B cell (primary cell): ENCODE measurements around the gene PITRM1. TPM values are rescaled to one million over a fixed set of nuclear protein-coding genes. Genes with fewer than 3 reads are reported as not detected.

Experiments
- ATAC-seq: fragments of 200-7000 bp; cut with Tn5 transposase; one replicate; pipeline ENCODE4 v1.10.0; 2021; ENCODE audit warnings: low read depth, mild to moderate bottlenecking, moderate number of reproducible peaks, moderate library complexity
- CTCF ChIA-PET: fragments of 350-600 bp; sonication (Branson Sonifier 250); formaldehyde crosslinking; loops from one replicate; lab custom pipeline; 2021; ENCODE audit warnings: antibody characterized with exemption, inconsistent platforms; lab: Charles Lee
- POLR2A ChIA-PET: fragments of 350-600 bp; sonication (Branson Sonifier 250); formaldehyde crosslinking; loops from one replicate; lab custom pipeline; 2021; ENCODE audit warnings: antibody characterized with exemption; lab: Charles Lee
- DNase-seq: peaks from one replicate; pipeline ENCODE4 v3.0.0; 2013
- H2AFZ ChIP-seq: 2 replicates; pipeline ENCODE4 v1.6.1; 2012; ENCODE audit warnings: mild to moderate bottlenecking, low read depth, low read length; ENCODE audit not compliant: insufficient read depth, poor library complexity, severe bottlenecking
- H3K27ac ChIP-seq, 2 donors: 1 replicate in 1 of 2; 2 replicates in 1 of 2; pipeline ENCODE4 v1.5.1; 2012 to 2013; ENCODE audit warnings: low read length in 2 of 2, mild to moderate bottlenecking in 2 of 2, moderate library complexity in 1 of 2
- H3K27me3 ChIP-seq, 4 experiments: fragments of 200-600 bp in 1 of 4; sonication (generic) in 1 of 4; replicated peaks in 1 of 4; 1 replicate in 2 of 4; 2 replicates in 2 of 4; pipeline versions ENCODE4 v1.6.1 to v1.7.0; 2013 to 2016; ENCODE audit warnings: low read length in 3 of 4, mild to moderate bottlenecking in 2 of 4, mixed read lengths in 1 of 4, moderate library complexity in 1 of 4; ENCODE audit not compliant: insufficient read depth in 4 of 4, control insufficient read depth in 3 of 4; ENCODE audit errors: control extremely low read depth in 1 of 4
- H3K36me3 ChIP-seq, 2 experiments: replicated peaks in 1 of 2; 1 replicate in 1 of 2; 2 replicates in 1 of 2; pipeline versions ENCODE4 v1.6.1 to v1.7.1; 2013; ENCODE audit warnings: low read length in 1 of 2; ENCODE audit not compliant: insufficient read depth in 2 of 2, control insufficient read depth in 1 of 2; ENCODE audit errors: control extremely low read depth in 1 of 2, extremely low read depth in 1 of 2
- H3K4me1 ChIP-seq, 2 donors: fragments of 200-600 bp in 1 of 2; sonication (generic) in 1 of 2; 1 replicate in 1 of 2; 2 replicates in 1 of 2; pipeline versions ENCODE4 v1.5.1 to v1.6.1; 2013 to 2017; ENCODE audit warnings: low read length in 2 of 2; ENCODE audit not compliant: control insufficient read depth in 2 of 2, insufficient read depth in 2 of 2
- H3K4me2 ChIP-seq: replicated peaks from 2 replicates; pipeline ENCODE3; 2012; ENCODE audit warnings: mild to moderate bottlenecking, low read depth, low read length; ENCODE audit not compliant: poor library complexity, severe bottlenecking
- H3K4me3 ChIP-seq, 5 experiments: fragments of 200-600 bp in 1 of 5; sonication (generic) in 1 of 5; 1 replicate in 3 of 5; 2 replicates in 2 of 5; pipeline versions ENCODE4 v1.5.1 to v1.7.0; 2011 to 2016; ENCODE audit warnings: low read length in 4 of 5, mild to moderate bottlenecking in 4 of 5, low read depth in 2 of 5, control low read depth in 1 of 5, moderate library complexity in 1 of 5; ENCODE audit not compliant: insufficient read depth in 1 of 5; ENCODE audit errors: control extremely low read depth in 1 of 5, extremely low read depth in 1 of 5
- H3K79me2 ChIP-seq: fragments of 200-600 bp; sonication (generic); one replicate; pipeline ENCODE4 v1.6.0; 2016; ENCODE audit warnings: low read length; ENCODE audit not compliant: control insufficient read depth, insufficient read depth
- H3K9ac ChIP-seq: fragments of 200-600 bp; sonication (generic); 2 replicates; pipeline ENCODE4 v1.6.1; 2017; ENCODE audit warnings: mild to moderate bottlenecking, low read length, moderate library complexity
- H3K9me3 ChIP-seq, 3 donors: one replicate each; pipeline versions ENCODE4 v1.6.1 to v1.7.1; 2013; ENCODE audit warnings: low read length in 2 of 3; ENCODE audit not compliant: control insufficient read depth in 2 of 3, insufficient read depth in 1 of 3; ENCODE audit errors: control extremely low read depth in 1 of 3
- H4K20me1 ChIP-seq: 2 replicates; pipeline ENCODE4 v1.6.0; 2012; ENCODE audit warnings: mild to moderate bottlenecking, low read length; ENCODE audit not compliant: insufficient read depth, control insufficient read depth, poor library complexity, severe bottlenecking
- H3K27ac Mint-ChIP-seq: one replicate; pipeline ENCODE4 v1.8.0; 2021; ENCODE audit warnings: mixed read lengths
- H3K27me3 Mint-ChIP-seq: one replicate; pipeline ENCODE4 v1.8.0; 2021; ENCODE audit warnings: mixed read lengths
- H3K4me1 Mint-ChIP-seq: one replicate; pipeline ENCODE4 v1.8.0; 2021; ENCODE audit warnings: mixed read lengths
- H3K4me3 Mint-ChIP-seq: one replicate; pipeline ENCODE4 v1.8.0; 2021; ENCODE audit warnings: mixed read lengths
- H3K9me3 Mint-ChIP-seq: one replicate; pipeline ENCODE4 v1.8.0; 2022; ENCODE audit warnings: mixed read lengths; ENCODE audit not compliant: insufficient read depth
- EZH2 ChIP-seq: IDR thresholded peaks from 2 replicates; pipeline ENCODE4 v1.6.1; 2012; ENCODE audit warnings: borderline replicate concordance, low read depth, mild to moderate bottlenecking, moderate library complexity, low read length; ENCODE audit not compliant: insufficient read depth, poor library complexity, severe bottlenecking
- WGBS: methylation state at CpG from one replicate; pipeline ENCODE4 v1.1.5; 2013; ENCODE audit warnings: missing lambda C conversion rate; ENCODE audit not compliant: insufficient coverage; 5-methylcytosine and 5-hydroxymethylcytosine counted together
- intact Hi-C: fragments of 100-400 bp; cut with micrococcal nuclease; formaldehyde crosslinking; loops from one replicate; pipeline ENCODE4 v1.10.0; 2022
- polyA plus RNA-seq: library from polyadenylated mRNA; depleted of rRNA; stranded (reverse); fragments of >200 nt; gene quantifications from 2 replicates; pipeline ENCODE4 v1.2.3, GENCODE V29; 2012
- total RNA-seq, 2 donors: library from RNA; stranded (reverse); fragments of 120-200 nt in 1 of 2; gene quantifications; 1 replicate in 1 of 2; 2 replicates in 1 of 2; pipeline versions ENCODE4 v1.2.3 to v1.2.4, GENCODE V29; 2013 to 2022
- TF ChIP-seq, protein P1 (sequence below): fragments of 200-600 bp; IDR thresholded peaks from one replicate; pipeline ENCODE4 v1.8.0; 2022; ENCODE audit warnings: antibody characterized with exemption, mild to moderate bottlenecking

The PITRM1 gene
- total and polyA plus RNA-seq, 2 donors (not counting 1 experiment from before 2014, with no cell fraction given): 50.7 to 71.1 TPM

- H2AFZ ChIP-seq: no peak overlapping the region
- intact Hi-C loops: no loop called here
- H3K4me1 Mint-ChIP-seq: no peaks in the 10 kb centered on the region
- 94% methylated on average over 27 of the region's 28 CpGs for WGBS
- no peaks in the 10 kb centered on the region for H3K27me3 Mint-ChIP-seq
- H4K20me1 ChIP-seq: no peaks in the 10 kb centered on the region
- H3K9me3 Mint-ChIP-seq: no peaks in the 10 kb centered on the region
- no peaks in the 10 kb centered on the region for H3K79me2 ChIP-seq
- no peak overlapping the region for H3K27ac Mint-ChIP-seq
- no peak overlapping the region for H3K4me3 ChIP-seq
- TF ChIP-seq EZH2: no peak
- TF ChIP-seq, protein P1, sequence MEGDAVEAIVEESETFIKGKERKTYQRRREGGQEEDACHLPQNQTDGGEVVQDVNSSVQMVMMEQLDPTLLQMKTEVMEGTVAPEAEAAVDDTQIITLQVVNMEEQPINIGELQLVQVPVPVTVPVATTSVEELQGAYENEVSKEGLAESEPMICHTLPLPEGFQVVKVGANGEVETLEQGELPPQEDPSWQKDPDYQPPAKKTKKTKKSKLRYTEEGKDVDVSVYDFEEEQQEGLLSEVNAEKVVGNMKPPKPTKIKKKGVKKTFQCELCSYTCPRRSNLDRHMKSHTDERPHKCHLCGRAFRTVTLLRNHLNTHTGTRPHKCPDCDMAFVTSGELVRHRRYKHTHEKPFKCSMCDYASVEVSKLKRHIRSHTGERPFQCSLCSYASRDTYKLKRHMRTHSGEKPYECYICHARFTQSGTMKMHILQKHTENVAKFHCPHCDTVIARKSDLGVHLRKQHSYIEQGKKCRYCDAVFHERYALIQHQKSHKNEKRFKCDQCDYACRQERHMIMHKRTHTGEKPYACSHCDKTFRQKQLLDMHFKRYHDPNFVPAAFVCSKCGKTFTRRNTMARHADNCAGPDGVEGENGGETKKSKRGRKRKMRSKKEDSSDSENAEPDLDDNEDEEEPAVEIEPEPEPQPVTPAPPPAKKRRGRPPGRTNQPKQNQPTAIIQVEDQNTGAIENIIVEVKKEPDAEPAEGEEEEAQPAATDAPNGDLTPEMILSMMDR: no peak
- no peak overlapping the region for H3K4me3 Mint-ChIP-seq
- no peak overlapping the region for H3K27ac ChIP-seq
- no peaks in the 10 kb centered on the region for H3K27me3 ChIP-seq
- DNase-seq: no peak
- H3K9ac ChIP-seq: no peak overlapping the region
- CTCF ChIA-PET: no interaction called here
- peaks cover 1 to 76% of the 10 kb centered on the region in 2 experiments for H3K36me3 ChIP-seq
- POLR2A ChIA-PET: no interaction called here
- H3K9me3 ChIP-seq: peaks cover 0 to 3% (median 0%) of the 10 kb centered on the region in 3 donors
- no peak overlapping the region for H3K4me2 ChIP-seq
- H3K4me1 ChIP-seq: no peaks in the 10 kb centered on the region
- ATAC-seq: no peak
These were observed 68.2 kb downstream of the PITRM1 start for GRCh38 chr10:3104251-3104918.

DNA sequence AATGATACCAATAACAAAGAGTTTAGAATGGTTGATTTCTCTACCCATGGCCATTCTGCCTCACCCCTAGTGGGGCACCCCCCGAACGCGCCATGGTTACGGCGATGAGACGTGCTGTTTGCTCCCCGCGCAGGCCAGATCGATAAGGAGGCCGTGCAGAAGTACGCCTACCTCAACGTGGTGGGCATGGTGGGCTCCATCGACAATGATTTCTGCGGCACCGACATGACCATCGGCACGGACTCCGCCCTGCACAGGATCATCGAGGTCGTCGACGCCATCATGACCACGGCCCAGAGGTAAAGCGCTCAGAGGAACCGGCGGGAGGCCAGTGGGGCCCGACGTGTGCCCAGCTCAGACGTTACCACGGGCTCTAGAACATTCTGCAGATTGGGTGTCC lies 68.9 kb downstream of the PITRM1 start:
- Mint-ChIP-seq H3K27ac (no peak overlapping the region), H3K4me1 (no peaks in the 10 kb centered on the region), H3K9me3 (no peaks in the 10 kb centered on the region), H3K27me3 (no peaks in the 10 kb centered on the region), H3K4me3 (no peak overlapping the region)
- ChIA-PET POLR2A (no interaction called here), CTCF (no interaction called here)
- no peaks in the 10 kb centered on the region for H3K27me3 ChIP-seq
- H3K36me3 ChIP-seq: peaks cover 0 to 75% of the 10 kb centered on the region in 2 experiments
- 97% methylated on average over 26 of the region's 30 CpGs for WGBS
- H3K4me3 ChIP-seq: no peak overlapping the region
- no peak for ATAC-seq
- no peaks in the 10 kb centered on the region for H4K20me1 ChIP-seq
- intact Hi-C loops: no loop called here
- H3K79me2 ChIP-seq: no peaks in the 10 kb centered on the region
- no peak overlapping the region for H3K9ac ChIP-seq
- DNase-seq: no peak
- H3K4me1 ChIP-seq: no peaks in the 10 kb centered on the region
- no peak overlapping the region for H3K27ac ChIP-seq
- H3K9me3 ChIP-seq: peaks cover 0 to 3% (median 0%) of the 10 kb centered on the region in 3 donors
- H2AFZ ChIP-seq: no peak overlapping the region
- no peak for TF ChIP-seq EZH2
- TF ChIP-seq, protein P1: no peak
- H3K4me2 ChIP-seq: no peak overlapping the region
